Astrocyte of the spinal cord (primary cell): ENCODE measurements around the gene ZNF77.
"Not testable (repeated sequence)": the region's sequence is repeated elsewhere in the genome, so short reads cannot be mapped to it uniquely, and the experiment has no call there.

Source experiments
- DNase-seq: peaks from one replicate; pipeline ENCODE4 v3.0.0; 2011; ENCODE audit warnings: low read depth, low spot score
- H3K4me3 ChIP-seq: 2 replicates; pipeline ENCODE4 v1.5.1; 2011; ENCODE audit warnings: low read depth, mild to moderate bottlenecking, low read length, moderate library complexity
- CTCF ChIP-seq: IDR thresholded peaks from 2 replicates; pipeline ENCODE4 v1.5.1; 2012; ENCODE audit warnings: low read depth, mild to moderate bottlenecking, low read length, inconsistent platforms
- in situ Hi-C: cut with HindIII; loops from 2 replicates; pipeline ENCODE4 v1.10.0; 2017; ENCODE audit warnings: low sequenced_read_pairs

The ZNF77 gene

GRCh38 chr19:2945575-2946184 lies 909 bp upstream of the ZNF77 start:
- H3K4me3 ChIP-seq, result peak overlapping the region; percentile 70
- DNase-seq, result no peak
- in situ Hi-C loops, result no loop called here
- TF ChIP-seq CTCF, result no peak

- TF ChIP-seq CTCF, result no peak
- in situ Hi-C loops, result no loop called here
- H3K4me3 ChIP-seq, result peak overlapping the region; percentile 70
- no peak for DNase-seq
These were observed 382 bp downstream of the ZNF77 start for GRCh38 chr19:2944403-2944774.

- in situ Hi-C loops, result no loop called here
- no peak for DNase-seq
- no peak for TF ChIP-seq CTCF
- H3K4me3 ChIP-seq, result no peak overlapping the region
These were observed 1.7 kb downstream of the ZNF77 start for GRCh38 chr19:2942928-2943640.

- H3K4me3 ChIP-seq, in situ Hi-C loops, DNase-seq: not testable (repeated sequence)
These were observed 8.9 kb downstream of the ZNF77 start for GRCh38 chr19:2935863-2936262.

GRCh38 chr19:2933490-2933910 lies 11.3 kb downstream of the ZNF77 start:
- no peak overlapping the region for H3K4me3 ChIP-seq
- in situ Hi-C loops, result no loop called here
- no peak for DNase-seq
- no peak for TF ChIP-seq CTCF

GRCh38 chr19:2927032-2927430 lies 17.7 kb downstream of the ZNF77 start:
- TF ChIP-seq CTCF, result no peak
- no peak for DNase-seq
- no peak overlapping the region for H3K4me3 ChIP-seq
- in situ Hi-C loops, result no loop called here

- TF ChIP-seq CTCF, result no peak
- no peak overlapping the region for H3K4me3 ChIP-seq
- in situ Hi-C loops, result no loop called here
- DNase-seq, result no peak
These were observed 18.3 kb downstream of the ZNF77 start for GRCh38 chr19:2926341-2927031.
